CD4-positive, CD25-positive, alpha-beta regulatory T cell (primary cell): ENCODE results near the gene AKAP7. TPM values are rescaled to one million over a fixed set of nuclear protein-coding genes. Genes with fewer than 3 reads are reported as not detected.

ENCODE experiments used
- ATAC-seq, 2 donors: fragments of 150-1000 bp; cut with Tn5 transposase; one replicate each; pipeline ENCODE4 v1.10.0; 2021; ENCODE audit warnings: low read depth in 2 of 2, moderate number of reproducible peaks in 2 of 2, moderate library complexity in 1 of 2
- DNase-seq, 3 donors: peaks; one replicate each; pipeline versions ENCODE4 v3.0.0 to v3.0.0-alpha.2; 2012 to 2022; ENCODE audit warnings: mixed read lengths in 1 of 3
- H3K27ac ChIP-seq: one replicate; pipeline ENCODE4 v1.7.0; 2013; ENCODE audit warnings: mild to moderate bottlenecking, low read length; ENCODE audit not compliant: insufficient read depth, poor library complexity, severe bottlenecking
- H3K27me3 ChIP-seq: one replicate; pipeline ENCODE4 v1.7.0; 2013; ENCODE audit warnings: low read length; ENCODE audit not compliant: control insufficient read depth, insufficient read depth
- H3K36me3 ChIP-seq: one replicate; pipeline ENCODE4 v1.7.0; 2013; ENCODE audit warnings: mild to moderate bottlenecking, low read length, moderate library complexity; ENCODE audit not compliant: control insufficient read depth, insufficient read depth
- H3K4me1 ChIP-seq: 2 replicates; pipeline ENCODE4 v1.7.0; 2013; ENCODE audit warnings: mild to moderate bottlenecking, low read length; ENCODE audit not compliant: insufficient read depth, control insufficient read depth, poor library complexity, severe bottlenecking
- H3K4me3 ChIP-seq: one replicate; pipeline ENCODE4 v1.7.0; 2013; ENCODE audit warnings: low read depth, mild to moderate bottlenecking, low read length, moderate library complexity
- H3K9me3 ChIP-seq, 2 experiments: 1 replicate in 1 of 2; 2 replicates in 1 of 2; pipeline ENCODE4 v1.7.0; 2013; ENCODE audit warnings: low read length in 2 of 2, mild to moderate bottlenecking in 1 of 2, moderate library complexity in 1 of 2; ENCODE audit not compliant: control insufficient read depth in 2 of 2
- H3K27ac Mint-ChIP-seq, 3 donors: one replicate each; pipeline ENCODE4 v1.8.0; 2020 to 2022; ENCODE audit warnings: mild to moderate bottlenecking in 3 of 3, mixed read lengths in 3 of 3, moderate library complexity in 2 of 3
- H3K27me3 Mint-ChIP-seq: one replicate; pipeline ENCODE4 v1.8.0; 2022; ENCODE audit warnings: mild to moderate bottlenecking, mixed read lengths
- H3K36me3 Mint-ChIP-seq: one replicate; pipeline ENCODE4 v1.8.0; 2020; ENCODE audit warnings: mixed read lengths
- H3K4me1 Mint-ChIP-seq, 4 donors: one replicate each; pipeline ENCODE4 v1.8.0; 2020 to 2022; ENCODE audit warnings: mixed read lengths in 4 of 4, mild to moderate bottlenecking in 1 of 4
- H3K4me3 Mint-ChIP-seq, 4 donors: one replicate each; pipeline ENCODE4 v1.8.0; 2020 to 2022; ENCODE audit warnings: mild to moderate bottlenecking in 4 of 4, mixed read lengths in 4 of 4, moderate library complexity in 3 of 4
- H3K9me3 Mint-ChIP-seq, 7 donors: one replicate each; pipeline ENCODE4 v1.8.0; 2020 to 2022; ENCODE audit warnings: mixed read lengths in 7 of 7, mild to moderate bottlenecking in 3 of 7, moderate library complexity in 2 of 7
- polyA plus RNA-seq, 4 donors: library from polyadenylated mRNA; unstranded; fragments of 300-500 nt; fragmentation: Illumina TruSeq; gene quantifications; one replicate each; pipeline ENCODE4 v1.2.3, GENCODE V29; 2021
- total RNA-seq: library from RNA; stranded (reverse); gene quantifications from one replicate; pipeline ENCODE4 v1.2.3, GENCODE V29; 2022

Gene AKAP7
- total and polyA plus RNA-seq, 5 donors from 2014 or later: 3.0 to 20.6 (median 10.5) TPM

DNA sequence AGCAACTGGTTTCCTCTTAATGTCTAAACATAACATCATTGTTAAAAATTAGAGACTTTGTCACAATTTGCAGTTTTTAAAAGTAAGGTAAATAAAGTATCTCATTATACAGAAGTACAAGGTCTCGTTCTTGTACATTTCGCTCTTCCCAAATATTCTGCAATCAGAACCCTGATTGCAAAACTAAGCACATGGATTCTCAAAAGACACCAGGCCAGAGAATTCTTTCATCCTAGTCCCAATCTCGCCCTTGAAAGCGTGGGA, 355 bp upstream of the AKAP7 start:
- Histone ChIP-seq H3K9me3 (no peaks in the 10 kb centered on the region), H3K27ac (peak overlapping the region; percentile 41), H3K36me3 (no peaks in the 10 kb centered on the region), H3K4me3 (peak overlapping the region; percentile 69), H3K27me3 (peaks cover 35% of the 10 kb centered on the region), H3K4me1 (peaks cover 12% of the 10 kb centered on the region)
- DNase-seq (no peak), ATAC-seq (no peak)
- peak overlapping the region; percentile 46 to 93 (median 88) for H3K4me3 Mint-ChIP-seq
- peak overlapping the region; percentile 87 to 95 (median 93) for H3K27ac Mint-ChIP-seq
- H3K4me1 Mint-ChIP-seq: peaks cover 0 to 25% (median 14%) of the 10 kb centered on the region in 4 donors
- peaks cover 0 to 3% (median 0%) of the 10 kb centered on the region in 7 donors for H3K9me3 Mint-ChIP-seq
- H3K36me3 Mint-ChIP-seq: no peaks in the 10 kb centered on the region
- peaks cover 68% of the 10 kb centered on the region for H3K27me3 Mint-ChIP-seq

DNA sequence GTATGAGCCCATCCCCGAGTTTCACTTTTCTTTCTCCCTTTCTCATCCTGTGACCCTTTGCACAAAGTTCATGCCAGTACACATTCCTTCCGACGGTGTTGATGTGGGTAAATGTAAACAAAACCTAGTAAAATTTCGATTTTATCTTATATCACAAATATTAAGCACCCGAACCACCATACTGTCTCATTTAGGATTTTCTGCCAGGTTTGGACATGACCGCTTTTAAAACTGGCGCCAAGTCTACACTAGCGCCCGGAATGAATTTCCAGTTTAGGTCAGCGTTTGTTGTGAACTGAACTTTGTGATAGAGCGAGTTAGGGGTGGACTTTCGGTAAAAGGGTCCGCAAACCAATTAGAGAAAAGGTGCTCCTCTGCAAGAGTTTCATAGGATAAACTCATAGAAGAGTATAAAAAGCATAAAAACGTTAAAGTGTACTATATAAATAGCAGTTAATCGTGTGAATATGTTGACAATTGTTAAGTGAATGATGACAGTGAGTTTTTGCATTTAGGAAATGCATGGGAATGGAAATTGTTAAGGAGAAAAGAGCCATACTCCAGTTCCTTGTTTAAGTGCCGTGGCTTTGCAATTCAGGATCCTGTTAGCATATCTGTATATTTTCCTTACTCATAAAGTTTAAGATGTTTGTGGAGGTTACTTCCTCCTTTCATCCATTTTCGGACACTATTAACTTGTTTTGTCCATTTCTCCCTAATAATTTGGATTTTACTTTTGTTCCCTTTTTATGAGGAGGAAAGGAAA, 937 bp downstream of the AKAP7 start:
- Histone ChIP-seq H3K36me3 (no peaks in the 10 kb centered on the region), H3K4me3 (peak overlapping the region; percentile 76), H3K9me3 (no peaks in the 10 kb centered on the region), H3K4me1 (peaks cover 12% of the 10 kb centered on the region), H3K27ac (peak overlapping the region; percentile 39), H3K27me3 (peaks cover 33% of the 10 kb centered on the region)
- H3K27ac Mint-ChIP-seq: peak overlapping the region; percentile 91 to 98 (median 94)
- ATAC-seq (no peak), DNase-seq (no peak)
- peaks cover 0 to 25% (median 15%) of the 10 kb centered on the region in 4 donors for H3K4me1 Mint-ChIP-seq
- H3K27me3 Mint-ChIP-seq: peaks cover 71% of the 10 kb centered on the region
- H3K9me3 Mint-ChIP-seq: peaks cover 0 to 3% (median 0%) of the 10 kb centered on the region in 7 donors
- H3K4me3 Mint-ChIP-seq: peak overlapping the region; percentile 84 to 97 (median 94)
- H3K36me3 Mint-ChIP-seq: peaks cover under 1% of the 10 kb centered on the region

- peaks cover 0 to 3% (median 0%) of the 10 kb centered on the region in 7 donors for H3K9me3 Mint-ChIP-seq
- Histone ChIP-seq H3K27ac (no peak overlapping the region), H3K36me3 (no peaks in the 10 kb centered on the region), H3K4me1 (peaks cover 12% of the 10 kb centered on the region), H3K9me3 (no peaks in the 10 kb centered on the region), H3K4me3 (no peak overlapping the region), H3K27me3 (peaks cover 21% of the 10 kb centered on the region)
- H3K4me1 Mint-ChIP-seq: peaks cover 3 to 17% (median 13%) of the 10 kb centered on the region in 4 donors
- H3K27ac Mint-ChIP-seq: no peak overlapping the region
- peaks cover 43% of the 10 kb centered on the region for H3K27me3 Mint-ChIP-seq
- ATAC-seq (no peak), DNase-seq (no peak)
- no peak overlapping the region for H3K4me3 Mint-ChIP-seq
- H3K36me3 Mint-ChIP-seq: peaks cover 12% of the 10 kb centered on the region
Measured at GRCh38 chr6:131139599-131139998, 4.3 kb downstream of the AKAP7 start.

DNA sequence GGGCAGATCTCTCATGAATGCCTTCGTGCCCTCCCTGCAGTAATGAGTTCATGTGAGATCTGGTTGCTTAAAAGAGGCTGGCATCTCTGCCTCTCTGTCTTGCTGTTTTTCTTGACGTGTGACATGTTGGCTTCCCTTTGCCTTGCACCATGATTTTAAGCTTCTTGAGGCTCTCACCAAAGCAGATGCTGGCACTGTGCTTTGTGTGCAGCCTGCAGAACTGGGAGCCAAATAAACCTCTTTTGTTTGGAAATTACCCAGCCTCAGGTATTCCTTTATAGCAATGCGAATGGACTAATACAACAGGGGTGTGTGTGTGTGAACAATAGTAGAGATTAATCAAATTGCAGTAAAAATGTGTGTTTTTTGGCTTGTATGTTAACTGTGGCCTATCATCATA, 8.1 kb downstream of the AKAP7 start:
- Histone ChIP-seq H3K9me3 (no peaks in the 10 kb centered on the region), H3K27ac (no peak overlapping the region), H3K4me3 (no peak overlapping the region), H3K27me3 (peaks cover 7% of the 10 kb centered on the region), H3K36me3 (no peaks in the 10 kb centered on the region), H3K4me1 (no peaks in the 10 kb centered on the region)
- Mint-ChIP-seq H3K9me3 (no peaks in the 10 kb centered on the region), H3K36me3 (peaks cover 18% of the 10 kb centered on the region), H3K4me3 (no peak overlapping the region), H3K27me3 (peaks cover 11% of the 10 kb centered on the region), H3K27ac (no peak overlapping the region), H3K4me1 (peaks cover 0 to 3% (median under 1%) of the 10 kb centered on the region in 4 donors)
- ATAC-seq (no peak), DNase-seq (no peak)

GRCh38 chr6:131146865-131147264, 11.6 kb downstream of the AKAP7 start:
- Histone ChIP-seq H3K9me3 (no peaks in the 10 kb centered on the region), H3K4me3 (no peak overlapping the region), H3K27me3 (no peaks in the 10 kb centered on the region), H3K36me3 (no peaks in the 10 kb centered on the region), H3K4me1 (no peaks in the 10 kb centered on the region), H3K27ac (no peak overlapping the region)
- H3K27ac Mint-ChIP-seq: no peak overlapping the region
- H3K4me1 Mint-ChIP-seq: peaks cover 0 to 3% (median 0%) of the 10 kb centered on the region in 4 donors
- peaks cover 12% of the 10 kb centered on the region for H3K36me3 Mint-ChIP-seq
- ATAC-seq: no peak
- no peak for DNase-seq
- H3K27me3 Mint-ChIP-seq: no peaks in the 10 kb centered on the region
- no peaks in the 10 kb centered on the region for H3K9me3 Mint-ChIP-seq
- no peak overlapping the region for H3K4me3 Mint-ChIP-seq

DNA sequence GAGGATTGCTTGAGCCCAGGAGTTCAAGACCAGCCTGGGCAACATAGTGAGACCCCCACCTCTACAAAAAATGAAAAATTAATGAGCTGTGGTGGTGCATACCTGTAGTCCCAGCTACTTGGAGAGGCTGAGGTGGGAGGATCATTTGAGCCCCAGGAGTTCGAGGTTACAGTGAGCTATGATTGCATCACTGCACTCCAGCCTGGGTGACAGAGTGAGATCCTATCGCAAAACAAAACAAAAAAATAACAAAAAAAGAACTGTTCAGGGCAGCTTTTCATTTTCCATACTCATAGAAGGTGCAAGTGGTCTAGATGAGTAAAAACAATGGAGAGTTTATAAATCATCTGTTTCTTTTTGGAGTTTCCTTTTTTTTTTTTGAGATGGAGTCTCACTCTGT, 21.1 kb downstream of the AKAP7 start:
- Mint-ChIP-seq H3K27me3 (no peaks in the 10 kb centered on the region), H3K36me3 (no peaks in the 10 kb centered on the region), H3K4me1 (peaks cover 0 to 1% (median 0%) of the 10 kb centered on the region in 4 donors), H3K9me3 (no peaks in the 10 kb centered on the region), H3K27ac (no peak overlapping the region), H3K4me3 (no peak overlapping the region)
- Histone ChIP-seq H3K27ac (no peak overlapping the region), H3K4me3 (no peak overlapping the region), H3K9me3 (no peaks in the 10 kb centered on the region), H3K27me3 (no peaks in the 10 kb centered on the region), H3K36me3 (no peaks in the 10 kb centered on the region), H3K4me1 (no peaks in the 10 kb centered on the region)
- DNase-seq (no peak), ATAC-seq (no peak)

GRCh38 chr6:131159578-131159977, 24.3 kb downstream of the AKAP7 start:
- no peak overlapping the region for H3K4me3 ChIP-seq
- ATAC-seq (no peak), DNase-seq (no peak)
- Mint-ChIP-seq H3K4me1 (no peaks in the 10 kb centered on the region), H3K27me3 (peaks cover 4% of the 10 kb centered on the region), H3K27ac (no peak overlapping the region), H3K9me3 (no peaks in the 10 kb centered on the region), H3K4me3 (no peak overlapping the region), H3K36me3 (peaks cover 7% of the 10 kb centered on the region)
- H3K27me3 ChIP-seq: no peaks in the 10 kb centered on the region
- no peaks in the 10 kb centered on the region for H3K4me1 ChIP-seq
- H3K36me3 ChIP-seq: no peaks in the 10 kb centered on the region
- no peaks in the 10 kb centered on the region for H3K9me3 ChIP-seq
- H3K27ac ChIP-seq: no peak overlapping the region

GRCh38 chr6:131160254-131160758, 25.0 kb downstream of the AKAP7 start:
- H3K9me3 Mint-ChIP-seq: no peaks in the 10 kb centered on the region
- H3K27me3 Mint-ChIP-seq: peaks cover 4% of the 10 kb centered on the region
- H3K27me3 ChIP-seq: no peaks in the 10 kb centered on the region
- no peak overlapping the region for H3K4me3 ChIP-seq
- DNase-seq: no peak
- H3K27ac ChIP-seq: no peak overlapping the region
- ATAC-seq: no peak
- H3K36me3 Mint-ChIP-seq: peaks cover 8% of the 10 kb centered on the region
- no peak overlapping the region for H3K27ac Mint-ChIP-seq
- H3K4me1 ChIP-seq: no peaks in the 10 kb centered on the region
- no peaks in the 10 kb centered on the region for H3K4me1 Mint-ChIP-seq
- no peak overlapping the region for H3K4me3 Mint-ChIP-seq
- H3K9me3 ChIP-seq: no peaks in the 10 kb centered on the region
- H3K36me3 ChIP-seq: no peaks in the 10 kb centered on the region
